ENCODE measurements around the gene FLCN.

FLCN gene

GRCh38 chr17:17191961-17192381 is 45.0 kb downstream of the FLCN start:
- Histone ChIP-seq H3K27ac (no peak overlapping the region), H3K27me3 (no peaks in the 10 kb centered on the region), H3K36me3 (no peaks in the 10 kb centered on the region), H3K4me1 (ENCODE audit: control insufficient read depth in 1 of 2, insufficient read depth in 1 of 2, low read depth in 1 of 2, low read length in 1 of 2) (peaks cover 8 to 10% of the 10 kb centered on the region in 2 experiments), H3K9me3 (no peaks in the 10 kb centered on the region), H3K4me3 (ENCODE audit: low read depth in 1 of 2, low read length in 1 of 2) (no peak overlapping the region)
- no peak for TF ChIP-seq CTCF (IDR thresholded peaks at IDR 0.05)

GRCh38 chr17:17191346-17191792 is 45.6 kb downstream of the FLCN start:
- H3K27me3 ChIP-seq: no peaks in the 10 kb centered on the region
- H3K36me3 ChIP-seq: no peaks in the 10 kb centered on the region
- no peaks in the 10 kb centered on the region for H3K9me3 ChIP-seq
- no peak overlapping the region for H3K4me3 ChIP-seq (ENCODE audit: low read depth in 1 of 2, low read length in 1 of 2)
- no peak overlapping the region for H3K27ac ChIP-seq
- TF ChIP-seq CTCF (IDR thresholded peaks at IDR 0.05): no peak
- peaks cover 14 to 16% of the 10 kb centered on the region in 2 experiments for H3K4me1 ChIP-seq (ENCODE audit: control insufficient read depth in 1 of 2, insufficient read depth in 1 of 2, low read depth in 1 of 2, low read length in 1 of 2)

- Histone ChIP-seq H3K27ac (no peak overlapping the region), H3K9me3 (no peaks in the 10 kb centered on the region), H3K4me1 (ENCODE audit: control insufficient read depth in 1 of 2, insufficient read depth in 1 of 2, low read depth in 1 of 2, low read length in 1 of 2) (peaks cover 26 to 27% of the 10 kb centered on the region in 2 experiments), H3K36me3 (no peaks in the 10 kb centered on the region), H3K27me3 (no peaks in the 10 kb centered on the region), H3K4me3 (ENCODE audit: low read depth in 1 of 2, low read length in 1 of 2) (no peak overlapping the region)
- TF ChIP-seq CTCF (IDR thresholded peaks at IDR 0.05): no peak
These were observed 46.8 kb downstream of the FLCN start for GRCh38 chr17:17190188-17190587.

- Histone ChIP-seq H3K4me3 (ENCODE audit: low read depth in 1 of 2, low read length in 1 of 2) (no peak overlapping the region), H3K36me3 (no peaks in the 10 kb centered on the region), H3K9me3 (no peaks in the 10 kb centered on the region), H3K4me1 (ENCODE audit: control insufficient read depth in 1 of 2, insufficient read depth in 1 of 2, low read depth in 1 of 2, low read length in 1 of 2) (peaks cover 32 to 34% of the 10 kb centered on the region in 2 experiments), H3K27ac (no peak overlapping the region), H3K27me3 (no peaks in the 10 kb centered on the region)
- TF ChIP-seq CTCF (IDR thresholded peaks at IDR 0.05): no peak
These were observed 47.4 kb downstream of the FLCN start for GRCh38 chr17:17189559-17189958.

- H3K4me1 ChIP-seq (ENCODE audit: control insufficient read depth in 1 of 2, insufficient read depth in 1 of 2, low read depth in 1 of 2, low read length in 1 of 2): peaks cover 42 to 43% of the 10 kb centered on the region in 2 experiments
- no peaks in the 10 kb centered on the region for H3K9me3 ChIP-seq
- no peaks in the 10 kb centered on the region for H3K27me3 ChIP-seq
- no peak overlapping the region for H3K4me3 ChIP-seq (ENCODE audit: low read depth in 1 of 2, low read length in 1 of 2)
- H3K27ac ChIP-seq: no peak overlapping the region
- no peaks in the 10 kb centered on the region for H3K36me3 ChIP-seq
- no peak for TF ChIP-seq CTCF (IDR thresholded peaks at IDR 0.05)
These were observed 48.4 kb downstream of the FLCN start for GRCh38 chr17:17188586-17188985.
